Heart left ventricle (tissue), 13 donors: ENCODE measurements around the gene CROCC.
"Not testable (repeated sequence)": the region's sequence is repeated elsewhere in the genome, so short reads cannot be mapped to it uniquely, and the experiment has no call there.

ENCODE experiments used
- POLR2A ChIP-seq, 2 donors: fragments of 450-650 bp; IDR thresholded peaks; one replicate each; pipeline ENCODE4 v1.6.1; 2017; ENCODE audit warnings: antibody characterized with exemption in 2 of 2, mild to moderate bottlenecking in 2 of 2, moderate library complexity in 2 of 2
- TF ChIP-seq, protein P1 (sequence below), 12 donors: fragments of 200-600 bp; sonication (generic) in 4 of 12; IDR thresholded peaks; one replicate each; pipeline versions ENCODE4 v1.5.0 to v1.8.0; 2018 to 2022; ENCODE audit warnings: antibody characterized with exemption in 12 of 12, mild to moderate bottlenecking in 5 of 12
- donor health status: ischemic (EF 13 %, LVEDD 7.1; RV severe dilation, severe dysfunction).
- donor health status: DM: no; HTN: yes; CAD: no.
- donor health status: DM: no; HTN: no; CAD: no.
- donor health status: ischemic (EF 25% LVEDD 6.9; RV normal size, moderate dysfunction).
- donor health status: ischemic (EF 25% LVEDD 5.7; RV mildly dilated, moderate dysfunction).
- donor health status: ischemic (EF 35%, LVEDD 5.7; RV mildly dilated, moderate dysfunction).
- donor health status: nonischemic (EF 11% LVEDD 7.7; RV severe dilation, severe dysfunction).
- donor health status: DM: yes; HTN: yes; CAD: no.
- donor health status: PGD.
- donor health status: ischemic (EF 29% LVEDD 5.4; RV normal size, mild dysfunction).
- donor health status: nonischemic (EF 23%, LVEDD 6.1; RV moderate dilation, normal function).

DNA sequence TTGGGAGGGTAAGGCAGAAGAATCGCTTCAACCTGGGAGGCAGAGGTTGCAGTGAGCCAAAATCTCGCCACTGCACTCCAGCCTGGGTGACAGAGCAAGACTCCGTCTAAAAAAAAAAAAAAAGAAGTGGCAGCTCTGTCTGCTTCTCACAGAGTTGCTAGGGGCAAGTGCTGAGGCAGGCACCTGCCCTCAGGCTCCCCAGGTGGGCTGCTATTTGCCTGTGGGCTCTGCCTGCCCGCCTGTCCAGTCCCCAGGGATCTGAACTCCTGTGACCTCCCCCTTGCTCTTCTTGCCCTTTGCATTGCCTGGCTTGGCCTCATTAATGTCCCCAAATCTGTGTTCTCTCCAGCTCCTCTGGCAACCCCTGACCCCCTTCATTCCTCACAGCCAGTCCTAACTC, 30.6 kb downstream of the CROCC start:
- not testable (repeated sequence) for TF ChIP-seq POLR2A (IDR thresholded peaks at IDR 0.05)
- TF ChIP-seq, protein P1, sequence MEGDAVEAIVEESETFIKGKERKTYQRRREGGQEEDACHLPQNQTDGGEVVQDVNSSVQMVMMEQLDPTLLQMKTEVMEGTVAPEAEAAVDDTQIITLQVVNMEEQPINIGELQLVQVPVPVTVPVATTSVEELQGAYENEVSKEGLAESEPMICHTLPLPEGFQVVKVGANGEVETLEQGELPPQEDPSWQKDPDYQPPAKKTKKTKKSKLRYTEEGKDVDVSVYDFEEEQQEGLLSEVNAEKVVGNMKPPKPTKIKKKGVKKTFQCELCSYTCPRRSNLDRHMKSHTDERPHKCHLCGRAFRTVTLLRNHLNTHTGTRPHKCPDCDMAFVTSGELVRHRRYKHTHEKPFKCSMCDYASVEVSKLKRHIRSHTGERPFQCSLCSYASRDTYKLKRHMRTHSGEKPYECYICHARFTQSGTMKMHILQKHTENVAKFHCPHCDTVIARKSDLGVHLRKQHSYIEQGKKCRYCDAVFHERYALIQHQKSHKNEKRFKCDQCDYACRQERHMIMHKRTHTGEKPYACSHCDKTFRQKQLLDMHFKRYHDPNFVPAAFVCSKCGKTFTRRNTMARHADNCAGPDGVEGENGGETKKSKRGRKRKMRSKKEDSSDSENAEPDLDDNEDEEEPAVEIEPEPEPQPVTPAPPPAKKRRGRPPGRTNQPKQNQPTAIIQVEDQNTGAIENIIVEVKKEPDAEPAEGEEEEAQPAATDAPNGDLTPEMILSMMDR (IDR thresholded peaks at IDR 0.05) = not testable (repeated sequence)
